Fibroblast of the conjunctiva (primary cell): ENCODE measurements around the gene FIG4.
"Not testable (repeated sequence)": the region's sequence is repeated elsewhere in the genome, so short reads cannot be mapped to it uniquely, and the experiment has no call there.

Experiments used
- DNase-seq: peaks from one replicate; pipeline ENCODE4 v3.0.0-alpha.2; 2010; ENCODE audit warnings: low read depth

FIG4 gene

GRCh38 chr6:109795994-109796555, 105.0 kb downstream of the FIG4 start:
- DNase-seq: no peak

GRCh38 chr6:109799129-109799528, 108.0 kb downstream of the FIG4 start:
- no peak for DNase-seq

GRCh38 chr6:109799664-109800063, 108.6 kb downstream of the FIG4 start:
- DNase-seq: no peak

- DNase-seq: no peak
These were observed 109.7 kb downstream of the FIG4 start for GRCh38 chr6:109800771-109801170.

GRCh38 chr6:109801794-109802193, 110.7 kb downstream of the FIG4 start:
- no peak for DNase-seq

GRCh38 chr6:109804020-109804419, 112.9 kb downstream of the FIG4 start:
- DNase-seq: no peak

GRCh38 chr6:109807881-109808280, 116.8 kb downstream of the FIG4 start:
- DNase-seq: no peak

GRCh38 chr6:109808837-109809236, 117.7 kb downstream of the FIG4 start:
- no peak for DNase-seq

- DNase-seq: no peak
These were observed 124.0 kb downstream of the FIG4 start for GRCh38 chr6:109815054-109815453.

GRCh38 chr6:109816452-109817374, 125.6 kb downstream of the FIG4 start:
- DNase-seq: no peak

- DNase-seq: no peak
These were observed 129.7 kb downstream of the FIG4 start for GRCh38 chr6:109820706-109821350.

GRCh38 chr6:109821428-109821827, 130.3 kb downstream of the FIG4 start:
- DNase-seq: no peak

GRCh38 chr6:109824105-109824504, 133.0 kb downstream of the FIG4 start:
- no peak for DNase-seq

- no peak for DNase-seq
These were observed 135.5 kb downstream of the FIG4 start for GRCh38 chr6:109826551-109826950.

- DNase-seq: not testable (repeated sequence)
These were observed 140.3 kb downstream of the FIG4 start for GRCh38 chr6:109831352-109831751.

- no peak for DNase-seq
These were observed 143.0 kb downstream of the FIG4 start for GRCh38 chr6:109834131-109834530.

- DNase-seq: no peak
These were observed 143.7 kb downstream of the FIG4 start for GRCh38 chr6:109834595-109835437.

- DNase-seq: no peak
These were observed 148.9 kb downstream of the FIG4 start for GRCh38 chr6:109840034-109840433.

GRCh38 chr6:109840796-109841195, 149.7 kb downstream of the FIG4 start:
- no peak for DNase-seq

- DNase-seq: no peak
These were observed 150.8 kb downstream of the FIG4 start for GRCh38 chr6:109841869-109842268.

GRCh38 chr6:109852713-109853112, 161.6 kb downstream of the FIG4 start:
- DNase-seq: no peak

- DNase-seq: no peak
These were observed 162.3 kb downstream of the FIG4 start for GRCh38 chr6:109853426-109853825.
